Panc1 (cell line): ENCODE measurements around the gene DOK6. TPM values are rescaled to one million over a fixed set of nuclear protein-coding genes. Genes with fewer than 3 reads are reported as not detected.

ENCODE experiments used
- ATAC-seq: fragments of 200-7000 bp; cut with Tn5 transposase; 2 replicates; pipeline ENCODE4 v1.9.1; 2020; ENCODE audit warnings: mild to moderate bottlenecking, moderate library complexity
- BruUV-seq: library from RNA; stranded (reverse); fragments of 400-500 nt; replicated peaks from 2 replicates; lab custom pipeline; 2021; lab: Mats Ljungman, UMichigan
- CTCF ChIA-PET: fragments of 300-600 bp; sonication (Branson Sonifier 250); formaldehyde crosslinking; loops from one replicate; lab custom pipeline; 2022; ENCODE audit warnings: antibody characterized with exemption; lab: Charles Lee
- POLR2A ChIA-PET: fragments of 300-600 bp; sonication (Branson Sonifier 250); formaldehyde crosslinking; loops from one replicate; lab custom pipeline; 2022; ENCODE audit warnings: antibody characterized with exemption; lab: Charles Lee
- DNase-seq: peaks from one replicate; pipeline ENCODE4 v3.0.0-alpha.2; 2010; ENCODE audit warnings: low read depth, low spot score
- H3K27ac ChIP-seq: 2 replicates; pipeline ENCODE4 v1.5.1; 2011; ENCODE audit warnings: mild to moderate bottlenecking, low read length, inconsistent platforms
- H3K27me3 ChIP-seq: fragments of 200-500 bp; sonication (Bioruptor generic); 2 replicates; pipeline ENCODE4 v1.6.0; 2014; ENCODE audit warnings: low read length, inconsistent platforms; ENCODE audit not compliant: control insufficient read depth, insufficient read depth
- H3K36me3 ChIP-seq: fragments of 200-500 bp; sonication (Bioruptor generic); 2 replicates; pipeline ENCODE4 v1.5.1; 2014; ENCODE audit warnings: inconsistent platforms, mild to moderate bottlenecking, low read length, moderate library complexity; ENCODE audit not compliant: control insufficient read depth, insufficient read depth
- H3K4me1 ChIP-seq: 2 replicates; pipeline ENCODE4 v1.5.1; 2011; ENCODE audit warnings: inconsistent platforms, mild to moderate bottlenecking, low read length, moderate library complexity; ENCODE audit not compliant: control insufficient read depth, insufficient read depth
- H3K4me3 ChIP-seq, 2 experiments: 2 replicates each; pipeline ENCODE4 v1.5.1; 2011 to 2012; ENCODE audit warnings: low read depth in 2 of 2, low read length in 2 of 2, mild to moderate bottlenecking in 2 of 2, inconsistent platforms in 1 of 2, moderate library complexity in 1 of 2
- H3K9me3 ChIP-seq: fragments of 200-500 bp; sonication (Bioruptor generic); 2 replicates; pipeline ENCODE4 v1.5.1; 2014; ENCODE audit warnings: low read depth, mild to moderate bottlenecking, inconsistent platforms, low read length, moderate library complexity; ENCODE audit not compliant: control insufficient read depth, insufficient read depth
- POLR2AphosphoS5 ChIP-seq: IDR thresholded peaks from 2 replicates; pipeline ENCODE4 v1.6.1; 2012; ENCODE audit warnings: mild to moderate bottlenecking, low read depth, low read length, moderate library complexity
- SIN3A ChIP-seq: IDR thresholded peaks from 2 replicates; pipeline ENCODE4 v1.6.1; 2012; ENCODE audit warnings: low read depth, mild to moderate bottlenecking, low read length, moderate library complexity, borderline replicate concordance; ENCODE audit not compliant: insufficient read depth
- TCF7L2 ChIP-seq: IDR thresholded peaks from 2 replicates; pipeline ENCODE4 v1.6.1; 2011; ENCODE audit warnings: mild to moderate bottlenecking, low read depth, low read length, inconsistent platforms
- in situ Hi-C: cut with HindIII; loops from 2 replicates; pipeline ENCODE4 v1.10.0; 2016; ENCODE audit warnings: low sequenced_read_pairs, low pct_unique_long_range_greater_than_20kb
- intact Hi-C: fragments of 100-400 bp; cut with micrococcal nuclease; formaldehyde crosslinking; loops from one replicate; pipeline ENCODE4 v1.10.0; 2022; ENCODE audit not compliant: unreplicated experiment
- total RNA-seq: library from RNA; stranded (reverse); gene quantifications from one replicate; pipeline ENCODE4 v1.2.1, GENCODE V29; 2021; ENCODE audit not compliant: unreplicated experiment
- TF ChIP-seq, protein P1 (sequence below), 2 experiments: IDR thresholded peaks; 2 replicates each; pipeline ENCODE4 v1.6.1; 2011 to 2012; ENCODE audit warnings: low read depth in 2 of 2, control low read depth in 1 of 2, low read length in 1 of 2, mild to moderate bottlenecking in 1 of 2, moderate library complexity in 1 of 2; ENCODE audit not compliant: insufficient read depth in 1 of 2
- TF ChIP-seq, protein P2 (sequence below): fragments of 450-650 bp; IDR thresholded peaks from 2 replicates; pipeline ENCODE4 v1.5.1; 2017; ENCODE audit warnings: mild to moderate bottlenecking

DOK6 gene
- total RNA-seq, 1 experiment from 2014 or later, result not detected

DNA sequence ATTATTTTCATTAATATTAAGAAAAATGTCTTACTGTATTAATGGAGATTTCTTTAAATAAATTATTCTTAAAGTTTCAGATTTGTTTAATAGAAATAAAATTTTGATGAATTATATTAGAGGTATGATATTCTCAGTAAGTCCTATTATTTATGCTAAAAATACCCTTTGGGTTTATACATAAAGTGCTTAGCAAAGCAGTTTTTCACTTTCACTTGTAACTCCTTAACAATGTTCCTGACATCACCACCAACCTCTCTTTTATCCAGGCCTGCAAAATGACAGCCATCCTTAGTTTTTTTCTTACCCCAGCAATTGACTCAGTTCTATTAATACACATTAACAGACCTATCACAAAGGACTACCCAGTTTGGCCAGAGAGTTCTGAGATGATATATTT, 376.6 kb downstream of the DOK6 start:
- no peak for DNase-seq
- H3K36me3 ChIP-seq, result no peaks in the 10 kb centered on the region
- no TSS peak for BruUV-seq
- H3K4me3 ChIP-seq, result no peak overlapping the region
- H3K4me1 ChIP-seq, result no peaks in the 10 kb centered on the region
- in situ Hi-C loops, result no loop called here
- ATAC-seq, result no peak
- no peak overlapping the region for H3K27ac ChIP-seq
- no peaks in the 10 kb centered on the region for H3K27me3 ChIP-seq
- intact Hi-C loops, result no loop called here
- POLR2A ChIA-PET, result no interaction called here
- no peaks in the 10 kb centered on the region for H3K9me3 ChIP-seq
- no peak for TF ChIP-seq SIN3A
- TF ChIP-seq, protein P1, sequence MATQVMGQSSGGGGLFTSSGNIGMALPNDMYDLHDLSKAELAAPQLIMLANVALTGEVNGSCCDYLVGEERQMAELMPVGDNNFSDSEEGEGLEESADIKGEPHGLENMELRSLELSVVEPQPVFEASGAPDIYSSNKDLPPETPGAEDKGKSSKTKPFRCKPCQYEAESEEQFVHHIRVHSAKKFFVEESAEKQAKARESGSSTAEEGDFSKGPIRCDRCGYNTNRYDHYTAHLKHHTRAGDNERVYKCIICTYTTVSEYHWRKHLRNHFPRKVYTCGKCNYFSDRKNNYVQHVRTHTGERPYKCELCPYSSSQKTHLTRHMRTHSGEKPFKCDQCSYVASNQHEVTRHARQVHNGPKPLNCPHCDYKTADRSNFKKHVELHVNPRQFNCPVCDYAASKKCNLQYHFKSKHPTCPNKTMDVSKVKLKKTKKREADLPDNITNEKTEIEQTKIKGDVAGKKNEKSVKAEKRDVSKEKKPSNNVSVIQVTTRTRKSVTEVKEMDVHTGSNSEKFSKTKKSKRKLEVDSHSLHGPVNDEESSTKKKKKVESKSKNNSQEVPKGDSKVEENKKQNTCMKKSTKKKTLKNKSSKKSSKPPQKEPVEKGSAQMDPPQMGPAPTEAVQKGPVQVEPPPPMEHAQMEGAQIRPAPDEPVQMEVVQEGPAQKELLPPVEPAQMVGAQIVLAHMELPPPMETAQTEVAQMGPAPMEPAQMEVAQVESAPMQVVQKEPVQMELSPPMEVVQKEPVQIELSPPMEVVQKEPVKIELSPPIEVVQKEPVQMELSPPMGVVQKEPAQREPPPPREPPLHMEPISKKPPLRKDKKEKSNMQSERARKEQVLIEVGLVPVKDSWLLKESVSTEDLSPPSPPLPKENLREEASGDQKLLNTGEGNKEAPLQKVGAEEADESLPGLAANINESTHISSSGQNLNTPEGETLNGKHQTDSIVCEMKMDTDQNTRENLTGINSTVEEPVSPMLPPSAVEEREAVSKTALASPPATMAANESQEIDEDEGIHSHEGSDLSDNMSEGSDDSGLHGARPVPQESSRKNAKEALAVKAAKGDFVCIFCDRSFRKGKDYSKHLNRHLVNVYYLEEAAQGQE (IDR thresholded peaks at IDR 0.05; ENCODE audit: insufficient read depth in 1 of 2, low read depth in 2 of 2, low read length in 1 of 2), result no peak
- no peak for TF ChIP-seq POLR2AphosphoS5
- TF ChIP-seq TCF7L2, result no peak
- TF ChIP-seq, protein P2, sequence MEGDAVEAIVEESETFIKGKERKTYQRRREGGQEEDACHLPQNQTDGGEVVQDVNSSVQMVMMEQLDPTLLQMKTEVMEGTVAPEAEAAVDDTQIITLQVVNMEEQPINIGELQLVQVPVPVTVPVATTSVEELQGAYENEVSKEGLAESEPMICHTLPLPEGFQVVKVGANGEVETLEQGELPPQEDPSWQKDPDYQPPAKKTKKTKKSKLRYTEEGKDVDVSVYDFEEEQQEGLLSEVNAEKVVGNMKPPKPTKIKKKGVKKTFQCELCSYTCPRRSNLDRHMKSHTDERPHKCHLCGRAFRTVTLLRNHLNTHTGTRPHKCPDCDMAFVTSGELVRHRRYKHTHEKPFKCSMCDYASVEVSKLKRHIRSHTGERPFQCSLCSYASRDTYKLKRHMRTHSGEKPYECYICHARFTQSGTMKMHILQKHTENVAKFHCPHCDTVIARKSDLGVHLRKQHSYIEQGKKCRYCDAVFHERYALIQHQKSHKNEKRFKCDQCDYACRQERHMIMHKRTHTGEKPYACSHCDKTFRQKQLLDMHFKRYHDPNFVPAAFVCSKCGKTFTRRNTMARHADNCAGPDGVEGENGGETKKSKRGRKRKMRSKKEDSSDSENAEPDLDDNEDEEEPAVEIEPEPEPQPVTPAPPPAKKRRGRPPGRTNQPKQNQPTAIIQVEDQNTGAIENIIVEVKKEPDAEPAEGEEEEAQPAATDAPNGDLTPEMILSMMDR, result no peak
- CTCF ChIA-PET, result no interaction called here

DNA sequence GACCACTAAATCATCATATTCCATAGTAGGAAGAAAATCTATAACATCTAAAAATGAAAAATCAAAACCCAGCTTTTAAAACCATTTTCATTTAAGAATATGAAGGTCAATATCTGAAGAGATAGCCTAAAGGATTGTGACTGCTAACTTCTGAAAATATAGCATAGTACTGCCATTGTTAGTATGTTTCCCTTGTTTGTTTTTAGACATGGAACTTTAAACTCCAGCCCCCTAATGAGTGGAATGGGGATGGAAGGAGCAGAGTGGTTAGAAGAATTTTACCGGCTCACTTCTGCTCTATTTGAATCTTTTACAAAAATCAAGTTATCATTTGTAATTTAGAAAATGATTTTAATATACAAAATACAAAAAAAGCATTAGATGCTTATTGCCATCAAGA, 378.0 kb downstream of the DOK6 start:
- no peaks in the 10 kb centered on the region for H3K4me1 ChIP-seq
- no peak overlapping the region for H3K4me3 ChIP-seq
- H3K36me3 ChIP-seq, result no peaks in the 10 kb centered on the region
- in situ Hi-C loops, result no loop called here
- CTCF ChIA-PET, result no interaction called here
- POLR2A ChIA-PET, result no interaction called here
- TF ChIP-seq, protein P2, result no peak
- TF ChIP-seq TCF7L2 (no peak), SIN3A (no peak), POLR2AphosphoS5 (no peak)
- TF ChIP-seq, protein P1 (IDR thresholded peaks at IDR 0.05; ENCODE audit: insufficient read depth in 1 of 2, low read depth in 2 of 2, low read length in 1 of 2), result no peak
- H3K9me3 ChIP-seq, result no peaks in the 10 kb centered on the region
- no peak for ATAC-seq
- no TSS peak for BruUV-seq
- intact Hi-C loops, result no loop called here
- DNase-seq, result no peak
- no peak overlapping the region for H3K27ac ChIP-seq
- H3K27me3 ChIP-seq, result no peaks in the 10 kb centered on the region
